C4-2B (cell line): Measurements from ENCODE around the gene DAD1.
A peak's percentile ranks its signal among the peaks of the same experiment; 100 is the strongest.
"Not testable (repeated sequence)": the region's sequence is repeated elsewhere in the genome, so short reads cannot be mapped to it uniquely, and the experiment has no call there.

Source experiments
- H3K27ac ChIP-seq: fragments of 450-650 bp; 2 replicates; pipeline ENCODE4 v1.5.1; 2017
- ZFX ChIP-seq: fragments of 450-650 bp; IDR thresholded peaks from 2 replicates; pipeline ENCODE4 v1.6.1; 2017
- TF ChIP-seq, protein P1 (sequence below): fragments of 450-650 bp; conservative IDR thresholded peaks from 2 replicates; pipeline ENCODE4 v1.5.1; 2017; ENCODE audit warnings: mild to moderate bottlenecking

The DAD1 gene

DNA sequence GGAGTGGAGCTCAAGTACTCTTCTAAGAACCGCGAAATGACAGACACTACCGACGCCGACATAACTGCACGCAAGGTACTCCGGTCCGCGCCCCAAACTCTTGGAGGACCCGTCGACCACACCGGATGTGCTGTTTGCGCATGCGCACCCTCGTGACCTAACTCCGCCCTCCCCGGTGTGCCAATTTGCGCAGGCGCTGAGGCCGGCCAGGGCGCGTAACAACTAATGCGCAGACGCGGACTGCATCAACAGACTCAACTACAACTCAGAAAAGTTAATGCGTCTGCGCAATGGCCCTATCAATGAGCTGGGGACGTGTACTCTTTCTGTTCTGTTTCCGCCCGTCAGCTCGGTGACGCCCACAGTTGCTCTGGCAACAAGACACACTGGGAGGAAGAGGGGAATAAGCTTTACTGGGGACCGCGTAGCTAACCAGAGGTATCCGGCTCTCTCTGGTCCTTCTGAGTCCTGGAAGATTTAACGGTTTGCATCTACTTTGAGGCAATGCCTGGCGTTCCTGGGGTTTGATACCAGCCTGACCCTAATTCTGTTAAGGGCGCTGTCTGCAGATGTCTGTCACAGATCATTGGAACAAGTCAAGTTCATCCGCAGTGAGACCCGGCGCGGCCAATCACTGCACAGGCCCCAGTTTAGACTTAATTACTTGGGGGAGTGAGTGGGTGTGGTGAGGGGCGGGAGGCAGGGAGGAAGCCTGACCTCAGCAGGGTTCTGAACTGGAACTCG lies at the start of gene DAD1:
Gene DAD1 (minus strand): TSS at position 129 of the 744 bp plus-strand sequence. CDS start 67 bp downstream, at position 62.
- TF ChIP-seq, protein P1, sequence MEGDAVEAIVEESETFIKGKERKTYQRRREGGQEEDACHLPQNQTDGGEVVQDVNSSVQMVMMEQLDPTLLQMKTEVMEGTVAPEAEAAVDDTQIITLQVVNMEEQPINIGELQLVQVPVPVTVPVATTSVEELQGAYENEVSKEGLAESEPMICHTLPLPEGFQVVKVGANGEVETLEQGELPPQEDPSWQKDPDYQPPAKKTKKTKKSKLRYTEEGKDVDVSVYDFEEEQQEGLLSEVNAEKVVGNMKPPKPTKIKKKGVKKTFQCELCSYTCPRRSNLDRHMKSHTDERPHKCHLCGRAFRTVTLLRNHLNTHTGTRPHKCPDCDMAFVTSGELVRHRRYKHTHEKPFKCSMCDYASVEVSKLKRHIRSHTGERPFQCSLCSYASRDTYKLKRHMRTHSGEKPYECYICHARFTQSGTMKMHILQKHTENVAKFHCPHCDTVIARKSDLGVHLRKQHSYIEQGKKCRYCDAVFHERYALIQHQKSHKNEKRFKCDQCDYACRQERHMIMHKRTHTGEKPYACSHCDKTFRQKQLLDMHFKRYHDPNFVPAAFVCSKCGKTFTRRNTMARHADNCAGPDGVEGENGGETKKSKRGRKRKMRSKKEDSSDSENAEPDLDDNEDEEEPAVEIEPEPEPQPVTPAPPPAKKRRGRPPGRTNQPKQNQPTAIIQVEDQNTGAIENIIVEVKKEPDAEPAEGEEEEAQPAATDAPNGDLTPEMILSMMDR = no peak
- TF ChIP-seq ZFX = no peak
- H3K27ac ChIP-seq = peak within 1 kb of the TSS; percentile 69

DNA sequence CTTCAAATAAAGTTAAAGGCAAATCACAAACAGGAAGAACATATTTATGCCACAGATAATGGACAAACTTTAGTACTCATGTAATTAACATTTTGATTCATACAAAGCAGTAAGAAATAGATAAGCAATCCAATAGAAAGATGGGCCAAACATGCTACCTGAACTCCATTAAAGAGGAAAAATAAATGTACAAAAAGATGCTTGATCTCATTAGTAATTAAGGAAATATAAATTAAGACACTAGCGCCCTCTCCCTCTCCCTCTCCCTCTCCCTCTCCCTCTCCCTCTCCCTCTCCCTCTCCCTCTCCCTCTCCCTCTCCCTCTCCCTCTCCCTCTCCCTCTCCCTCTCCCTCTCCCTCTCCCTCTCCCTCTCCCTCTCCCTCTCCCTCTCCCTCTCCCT lies 47.0 kb upstream of the DAD1 start:
- H3K27ac ChIP-seq = not testable (repeated sequence)

DNA sequence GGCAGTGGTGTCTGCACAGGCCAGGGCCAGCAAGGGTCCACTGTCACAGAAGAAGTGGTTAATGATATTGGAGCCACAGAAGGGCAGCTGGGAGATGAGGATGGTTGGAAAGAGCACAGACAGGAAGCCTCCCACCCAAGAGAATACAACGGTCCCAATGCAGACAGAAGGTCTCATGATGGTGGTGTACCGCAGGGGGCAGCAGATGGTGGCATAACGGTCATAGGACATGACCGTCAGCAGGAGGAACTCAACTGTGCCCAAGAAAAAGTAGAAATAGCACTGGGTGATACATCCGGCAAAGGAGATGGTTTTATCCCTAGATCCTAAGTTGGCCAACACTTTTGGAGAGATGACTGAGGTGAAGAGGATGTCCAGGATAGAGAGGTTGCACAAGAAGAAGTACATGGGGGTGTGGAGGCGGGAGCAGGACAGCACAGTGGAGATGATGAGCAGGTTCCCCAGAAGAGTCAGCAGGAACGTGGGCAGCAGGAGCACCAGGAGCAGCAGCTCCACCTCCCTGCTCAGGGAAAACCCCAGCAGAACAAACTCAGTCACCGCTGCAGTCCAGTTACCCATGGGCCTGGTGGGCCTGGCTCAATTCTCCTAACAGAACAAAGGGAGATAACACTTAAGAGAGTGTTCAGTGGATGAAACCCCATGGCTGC lies 45.3 kb upstream of the DAD1 start:
- TF ChIP-seq ZFX = no peak
- TF ChIP-seq, protein P1 = no peak
- H3K27ac ChIP-seq = no peak overlapping the region

DNA sequence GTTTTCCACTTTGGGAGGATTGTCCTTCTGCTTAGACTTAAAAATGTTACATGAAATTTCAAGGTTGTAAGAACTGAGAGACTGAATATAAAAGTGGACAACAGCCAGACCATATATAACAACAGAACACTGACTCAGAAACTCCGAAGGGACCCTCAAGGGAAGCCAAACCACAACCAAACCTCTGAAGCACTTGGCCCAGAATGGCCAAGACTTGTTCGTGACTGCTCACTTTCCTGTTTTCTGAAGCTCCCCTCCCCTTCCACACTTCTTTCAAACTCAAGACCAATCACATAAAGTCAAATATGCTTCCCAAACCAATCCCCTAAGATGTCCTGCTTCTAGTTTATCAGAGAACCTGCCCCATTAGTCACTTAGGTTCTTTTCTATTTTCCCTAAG lies 41.5 kb upstream of the DAD1 start:
- no peak overlapping the region for H3K27ac ChIP-seq
- no peak for TF ChIP-seq ZFX
- TF ChIP-seq, protein P1 = no peak

DNA sequence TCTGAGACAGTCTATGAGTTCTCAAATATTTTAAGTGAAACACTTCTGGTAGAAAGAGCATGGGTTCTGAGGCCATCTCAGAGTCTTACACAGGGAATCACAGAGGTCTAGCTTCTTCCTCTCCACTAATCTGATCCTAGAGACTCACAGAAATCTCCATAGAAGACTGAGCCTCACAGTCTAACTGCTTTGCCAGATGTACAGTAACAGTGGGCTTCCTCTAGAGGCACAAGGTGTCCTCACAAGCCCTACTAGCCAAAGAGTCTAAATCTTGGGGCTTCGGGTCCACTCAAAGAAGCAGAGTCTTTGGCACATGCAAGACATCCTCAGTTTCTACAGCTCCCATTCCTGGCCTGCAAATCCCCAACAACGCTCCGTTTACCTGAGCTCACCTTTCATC lies 41.0 kb upstream of the DAD1 start:
- no peak for TF ChIP-seq ZFX
- TF ChIP-seq, protein P1 = no peak
- H3K27ac ChIP-seq = no peak overlapping the region

DNA sequence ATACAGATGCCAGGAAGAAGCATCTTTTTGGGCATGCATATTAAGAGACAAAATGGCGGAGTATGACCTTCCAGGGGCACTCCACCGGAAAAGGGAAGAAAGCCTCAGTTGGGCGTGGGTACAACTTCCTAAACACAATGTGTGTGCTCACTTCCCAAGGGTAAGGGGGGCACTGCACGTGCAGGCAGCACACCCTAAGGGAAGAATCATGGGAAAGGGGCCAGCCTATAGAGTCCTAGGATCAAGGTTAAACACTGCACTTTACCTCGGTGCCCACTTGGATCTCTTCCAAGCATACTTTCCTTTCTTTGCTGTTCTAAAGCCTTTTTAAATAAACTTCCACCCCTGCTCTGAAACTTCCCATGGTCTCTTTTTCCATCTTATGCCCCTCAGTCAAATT lies 40.3 kb upstream of the DAD1 start:
- TF ChIP-seq, protein P1 = no peak
- no peak overlapping the region for H3K27ac ChIP-seq

DNA sequence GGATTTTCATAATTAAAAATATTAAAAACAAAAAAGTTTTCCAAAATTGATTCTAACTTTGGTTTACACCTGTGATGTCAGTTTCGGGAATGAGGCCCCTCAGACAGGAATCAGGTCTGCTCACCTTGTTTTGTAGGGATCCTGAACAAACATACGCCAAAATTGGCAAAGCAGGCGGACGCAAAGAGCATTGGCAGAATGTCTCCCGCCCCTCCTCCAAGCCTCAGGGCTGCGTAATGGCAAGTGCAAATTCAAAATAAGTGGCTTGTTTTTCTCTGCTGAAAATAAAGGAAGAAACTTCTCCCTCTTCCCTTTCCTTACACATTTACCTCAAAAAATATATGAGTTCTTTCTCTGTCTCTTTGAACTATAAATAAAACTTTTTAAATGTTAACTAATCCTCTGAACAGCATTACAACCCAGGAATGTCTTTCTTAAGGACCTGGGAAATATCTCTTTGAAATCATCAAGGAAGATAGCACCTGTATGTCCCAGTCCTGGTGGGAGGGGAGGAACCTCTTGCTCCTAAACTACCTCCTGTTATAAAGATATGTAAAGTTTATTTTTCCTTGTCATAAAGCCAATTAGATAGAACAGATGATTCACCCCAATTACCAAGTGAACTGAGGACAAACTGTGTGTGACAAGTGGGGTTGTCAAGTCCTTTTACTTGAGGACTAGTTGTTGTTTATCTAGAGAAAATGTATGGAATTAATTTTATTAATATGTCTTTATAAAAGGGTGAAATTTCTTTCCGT lies 38.7 kb upstream of the DAD1 start:
- TF ChIP-seq, protein P1 = no peak
- no peak for TF ChIP-seq ZFX
- no peak overlapping the region for H3K27ac ChIP-seq
